ENCODE data around the gene MACROH2A1.

MACROH2A1 gene

DNA sequence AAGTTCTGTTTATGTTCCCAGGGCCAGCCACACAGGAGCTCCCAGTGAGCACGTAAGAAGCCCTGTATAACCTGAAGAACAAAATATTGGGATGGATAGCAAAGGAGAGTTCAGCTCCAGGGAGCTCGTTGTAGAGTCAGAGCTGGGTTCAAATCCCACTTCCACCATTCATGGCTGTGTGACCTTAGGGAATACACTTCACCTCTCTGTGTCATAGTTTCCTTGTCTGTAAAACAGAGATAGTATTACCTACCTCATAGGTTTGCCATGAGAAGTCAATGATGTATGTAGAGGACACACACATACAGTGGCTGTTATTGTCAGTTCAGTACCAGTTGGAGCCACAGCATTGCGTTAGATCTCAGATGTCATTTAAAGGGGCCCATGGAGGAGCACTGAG is 67.4 kb downstream of the MACROH2A1 start:
- H3K4me3 ChIP-seq (ENCODE audit: insufficient read depth, low read depth, low read length): no peak overlapping the region
- WGBS, 2 experiments: 88 to 93% methylated on average over 3 of the region's 3 CpGs
- no peak overlapping the region for H3K27ac ChIP-seq (ENCODE audit: insufficient read depth, low read depth, low read length, poor library complexity, severe bottlenecking)
- H3K9me3 ChIP-seq (ENCODE audit: control insufficient read depth, low read length): no peaks in the 10 kb centered on the region
- H3K36me3 ChIP-seq (ENCODE audit: control insufficient read depth, insufficient read depth, low read length): no peaks in the 10 kb centered on the region
- H3K4me1 ChIP-seq (ENCODE audit: control insufficient read depth, insufficient read depth, low read length): no peaks in the 10 kb centered on the region
- H3K27me3 ChIP-seq (ENCODE audit: control insufficient read depth, insufficient read depth, low read length, poor library complexity, severe bottlenecking): no peaks in the 10 kb centered on the region

- WGBS, 2 experiments: 92 to 93% methylated on average over 3 of the region's 3 CpGs
Observed at GRCh38 chr5:135330798-135331096, 68.3 kb downstream of the MACROH2A1 start.

GRCh38 chr5:135329913-135330797 is 68.9 kb downstream of the MACROH2A1 start:
- Histone ChIP-seq H3K27ac (ENCODE audit: insufficient read depth, low read depth, low read length, poor library complexity, severe bottlenecking) (no peak overlapping the region), H3K4me3 (ENCODE audit: insufficient read depth, low read depth, low read length) (no peak overlapping the region), H3K27me3 (ENCODE audit: control insufficient read depth, insufficient read depth, low read length, poor library complexity, severe bottlenecking) (no peaks in the 10 kb centered on the region), H3K36me3 (ENCODE audit: control insufficient read depth, insufficient read depth, low read length) (no peaks in the 10 kb centered on the region), H3K9me3 (ENCODE audit: control insufficient read depth, low read length) (no peaks in the 10 kb centered on the region), H3K4me1 (ENCODE audit: control insufficient read depth, insufficient read depth, low read length) (no peaks in the 10 kb centered on the region)
- 93% methylated on average over 18 of the region's 18 CpGs for WGBS, 2 experiments

More at GRCh38 chr5:135330798-135331096, 68.3 kb downstream of the MACROH2A1 start:
- H3K36me3 ChIP-seq (ENCODE audit: control insufficient read depth, insufficient read depth, low read length): no peaks in the 10 kb centered on the region
- no peaks in the 10 kb centered on the region for H3K9me3 ChIP-seq (ENCODE audit: control insufficient read depth, low read length)
- H3K4me3 ChIP-seq (ENCODE audit: insufficient read depth, low read depth, low read length): no peak overlapping the region
- H3K4me1 ChIP-seq (ENCODE audit: control insufficient read depth, insufficient read depth, low read length): no peaks in the 10 kb centered on the region
- no peaks in the 10 kb centered on the region for H3K27me3 ChIP-seq (ENCODE audit: control insufficient read depth, insufficient read depth, low read length, poor library complexity, severe bottlenecking)
- H3K27ac ChIP-seq (ENCODE audit: insufficient read depth, low read depth, low read length, poor library complexity, severe bottlenecking): no peak overlapping the region

DNA sequence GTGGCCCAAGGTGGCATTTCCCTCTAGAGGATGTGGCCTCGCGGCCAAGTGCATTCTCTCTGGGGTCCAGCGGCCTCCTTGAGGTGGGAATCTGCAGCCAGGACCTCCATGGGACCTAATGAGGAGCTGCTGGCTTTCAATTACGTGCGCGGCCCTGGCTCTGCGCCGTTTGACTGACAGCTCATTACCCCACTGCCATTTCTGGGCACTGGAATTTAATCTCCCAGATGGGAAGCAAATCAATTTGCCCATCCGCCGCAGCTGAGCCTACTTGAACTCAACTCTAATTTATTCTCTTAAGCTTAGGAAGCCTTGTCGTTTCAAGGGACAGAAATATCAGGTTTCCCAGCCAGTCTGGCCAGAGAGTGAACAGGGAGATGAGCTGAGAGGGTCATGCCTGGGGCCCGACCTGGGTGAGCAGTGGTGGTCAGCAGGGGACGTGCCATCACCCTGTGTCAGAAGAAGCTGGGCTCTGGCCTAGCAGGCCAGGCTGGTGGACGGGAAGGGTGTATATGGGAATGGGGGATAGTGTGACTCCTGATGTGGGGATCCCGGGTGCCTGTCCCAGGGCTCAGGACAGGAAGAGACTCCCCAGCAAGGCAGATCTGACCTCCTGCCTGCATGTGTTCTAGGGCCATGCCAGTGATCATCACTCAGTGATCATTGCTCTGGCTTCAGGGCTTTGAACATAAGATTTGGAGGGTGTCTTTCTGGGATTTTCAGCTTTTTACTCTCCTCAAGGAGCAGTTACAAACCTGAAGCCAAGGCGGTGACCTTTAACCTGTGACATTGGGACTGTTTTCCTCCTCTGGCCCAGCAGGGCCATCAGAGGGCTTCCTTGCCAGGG is 69.7 kb downstream of the MACROH2A1 start:
- Histone ChIP-seq H3K27me3 (ENCODE audit: control insufficient read depth, insufficient read depth, low read length, poor library complexity, severe bottlenecking) (no peaks in the 10 kb centered on the region), H3K4me3 (ENCODE audit: insufficient read depth, low read depth, low read length) (no peak overlapping the region), H3K27ac (ENCODE audit: insufficient read depth, low read depth, low read length, poor library complexity, severe bottlenecking) (no peak overlapping the region), H3K9me3 (ENCODE audit: control insufficient read depth, low read length) (no peaks in the 10 kb centered on the region), H3K36me3 (ENCODE audit: control insufficient read depth, insufficient read depth, low read length) (no peaks in the 10 kb centered on the region), H3K4me1 (ENCODE audit: control insufficient read depth, insufficient read depth, low read length) (no peaks in the 10 kb centered on the region)
- 91 to 93% methylated on average over 16 of the region's 16 CpGs for WGBS, 2 experiments

- Histone ChIP-seq H3K27ac (ENCODE audit: insufficient read depth, low read depth, low read length, poor library complexity, severe bottlenecking) (no peak overlapping the region), H3K4me3 (ENCODE audit: insufficient read depth, low read depth, low read length) (no peak overlapping the region), H3K27me3 (ENCODE audit: control insufficient read depth, insufficient read depth, low read length, poor library complexity, severe bottlenecking) (no peaks in the 10 kb centered on the region), H3K36me3 (ENCODE audit: control insufficient read depth, insufficient read depth, low read length) (no peaks in the 10 kb centered on the region), H3K9me3 (ENCODE audit: control insufficient read depth, low read length) (no peaks in the 10 kb centered on the region), H3K4me1 (ENCODE audit: control insufficient read depth, insufficient read depth, low read length) (no peaks in the 10 kb centered on the region)
- WGBS, 2 experiments: 96 to 97% methylated on average over 5 of the region's 5 CpGs
Observed at GRCh38 chr5:135328128-135328687, 70.8 kb downstream of the MACROH2A1 start.

DNA sequence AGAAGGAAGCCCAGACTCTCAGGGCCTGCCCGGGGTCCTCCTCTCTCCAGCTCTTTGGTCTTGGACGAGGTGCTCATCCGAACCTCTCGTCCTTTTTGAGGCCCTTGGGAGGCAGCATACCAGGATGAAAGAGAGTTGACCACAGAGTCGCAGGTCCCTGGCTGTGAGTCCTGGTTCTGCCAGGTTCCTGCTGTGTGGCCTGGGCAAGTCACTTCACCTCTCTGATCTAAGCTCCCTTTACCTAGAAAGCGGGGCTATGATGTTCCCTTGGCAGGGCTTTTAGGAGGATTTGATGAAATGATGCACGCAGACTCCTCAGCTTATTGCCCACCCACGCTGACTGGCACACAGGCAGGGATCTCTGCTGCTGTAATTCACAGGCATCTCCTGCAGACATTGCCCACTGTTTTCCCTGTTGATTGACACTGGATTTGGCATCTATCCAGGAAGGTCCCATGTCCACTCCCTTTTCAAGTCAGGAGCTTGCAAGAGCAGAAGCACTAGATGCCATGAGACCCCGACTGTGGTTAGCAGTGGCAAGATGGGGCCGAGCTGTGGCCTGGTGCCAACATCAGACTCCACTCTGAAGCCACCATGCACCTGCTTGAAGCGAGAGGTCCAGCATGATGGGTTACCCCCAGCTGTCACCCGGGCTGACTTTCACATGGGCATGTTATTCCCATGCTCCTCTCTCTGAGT is 71.5 kb downstream of the MACROH2A1 start:
- Histone ChIP-seq H3K4me1 (ENCODE audit: control insufficient read depth, insufficient read depth, low read length) (no peaks in the 10 kb centered on the region), H3K27ac (ENCODE audit: insufficient read depth, low read depth, low read length, poor library complexity, severe bottlenecking) (no peak overlapping the region), H3K4me3 (ENCODE audit: insufficient read depth, low read depth, low read length) (no peak overlapping the region), H3K36me3 (ENCODE audit: control insufficient read depth, insufficient read depth, low read length) (no peaks in the 10 kb centered on the region), H3K27me3 (ENCODE audit: control insufficient read depth, insufficient read depth, low read length, poor library complexity, severe bottlenecking) (no peaks in the 10 kb centered on the region), H3K9me3 (ENCODE audit: control insufficient read depth, low read length) (no peaks in the 10 kb centered on the region)
- 93 to 95% methylated on average over 12 of the region's 12 CpGs for WGBS, 2 experiments

GRCh38 chr5:135326296-135327254 is 72.5 kb downstream of the MACROH2A1 start:
- 91 to 93% methylated on average over 48 of the region's 48 CpGs for WGBS, 2 experiments
- Histone ChIP-seq H3K27me3 (ENCODE audit: control insufficient read depth, insufficient read depth, low read length, poor library complexity, severe bottlenecking) (no peaks in the 10 kb centered on the region), H3K36me3 (ENCODE audit: control insufficient read depth, insufficient read depth, low read length) (no peaks in the 10 kb centered on the region), H3K4me1 (ENCODE audit: control insufficient read depth, insufficient read depth, low read length) (no peaks in the 10 kb centered on the region), H3K9me3 (ENCODE audit: control insufficient read depth, low read length) (no peaks in the 10 kb centered on the region), H3K27ac (ENCODE audit: insufficient read depth, low read depth, low read length, poor library complexity, severe bottlenecking) (no peak overlapping the region), H3K4me3 (ENCODE audit: insufficient read depth, low read depth, low read length) (no peak overlapping the region)

DNA sequence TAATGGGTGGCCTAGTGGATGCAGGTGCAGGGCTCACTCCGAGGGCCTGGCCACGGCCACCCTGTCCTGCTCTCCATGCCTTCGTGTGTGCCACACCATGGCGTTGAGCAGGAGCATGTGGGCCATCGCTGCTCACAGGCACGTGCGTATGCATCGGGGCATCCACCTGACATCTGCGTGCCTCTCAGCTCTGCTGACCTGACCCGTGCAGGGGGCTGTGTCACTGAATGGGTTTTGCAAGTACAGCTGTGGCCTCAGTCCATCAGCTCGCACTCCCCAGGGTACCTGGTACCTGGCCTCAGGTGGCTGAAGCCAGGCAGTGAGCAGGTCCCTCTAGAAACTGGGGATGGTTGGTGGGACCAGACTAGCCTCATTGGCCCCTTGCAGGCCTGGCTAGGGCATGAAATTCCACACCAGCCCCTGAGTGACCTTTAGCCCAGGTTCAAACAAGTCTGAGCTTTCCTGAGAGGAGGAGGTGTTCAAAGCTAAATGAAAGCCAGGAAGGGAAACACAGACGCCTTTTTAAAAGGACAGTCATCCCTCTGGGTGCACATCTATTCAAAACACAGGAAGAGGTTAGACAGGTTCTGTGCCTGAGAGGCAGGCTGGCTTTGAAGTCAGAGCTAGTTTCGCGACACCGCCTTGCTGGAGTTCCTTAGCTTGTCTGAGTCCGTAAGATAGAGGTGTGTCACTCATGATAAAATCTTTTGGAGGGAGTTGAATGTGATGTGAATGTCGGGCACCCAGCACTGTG is 74.0 kb downstream of the MACROH2A1 start:
- Histone ChIP-seq H3K27ac (ENCODE audit: insufficient read depth, low read depth, low read length, poor library complexity, severe bottlenecking) (no peak overlapping the region), H3K9me3 (ENCODE audit: control insufficient read depth, low read length) (no peaks in the 10 kb centered on the region), H3K4me3 (ENCODE audit: insufficient read depth, low read depth, low read length) (no peak overlapping the region), H3K36me3 (ENCODE audit: control insufficient read depth, insufficient read depth, low read length) (no peaks in the 10 kb centered on the region), H3K27me3 (ENCODE audit: control insufficient read depth, insufficient read depth, low read length, poor library complexity, severe bottlenecking) (no peaks in the 10 kb centered on the region), H3K4me1 (ENCODE audit: control insufficient read depth, insufficient read depth, low read length) (no peaks in the 10 kb centered on the region)
- 91 to 94% methylated on average over 17 of the region's 17 CpGs for WGBS, 2 experiments

DNA sequence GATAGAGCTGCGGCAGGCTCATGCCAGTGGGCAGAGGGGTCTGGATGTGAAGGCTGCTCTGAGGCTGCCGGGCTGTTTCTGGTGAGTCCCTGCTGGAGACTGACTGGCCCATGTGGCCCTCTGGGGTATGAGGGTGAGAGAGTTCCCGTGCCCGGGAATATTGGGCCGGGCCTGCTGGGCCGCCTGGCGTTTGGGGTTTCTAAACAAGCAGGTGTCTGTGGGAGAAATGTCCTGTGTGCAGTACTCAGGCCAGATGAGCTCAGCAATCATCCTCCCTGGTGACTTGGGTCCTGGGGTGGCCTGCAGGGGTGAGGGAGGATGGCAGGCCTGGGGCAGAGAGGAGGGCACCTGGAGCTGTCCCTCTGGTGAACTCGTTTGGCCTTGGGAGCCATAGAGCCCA is 74.9 kb downstream of the MACROH2A1 start:
- H3K27ac ChIP-seq (ENCODE audit: insufficient read depth, low read depth, low read length, poor library complexity, severe bottlenecking): no peak overlapping the region
- no peaks in the 10 kb centered on the region for H3K36me3 ChIP-seq (ENCODE audit: control insufficient read depth, insufficient read depth, low read length)
- no peaks in the 10 kb centered on the region for H3K9me3 ChIP-seq (ENCODE audit: control insufficient read depth, low read length)
- no peaks in the 10 kb centered on the region for H3K4me1 ChIP-seq (ENCODE audit: control insufficient read depth, insufficient read depth, low read length)
- no peak overlapping the region for H3K4me3 ChIP-seq (ENCODE audit: insufficient read depth, low read depth, low read length)
- no peaks in the 10 kb centered on the region for H3K27me3 ChIP-seq (ENCODE audit: control insufficient read depth, insufficient read depth, low read length, poor library complexity, severe bottlenecking)
- WGBS, 2 experiments: 94 to 95% methylated on average over 8 of the region's 8 CpGs
